ENCODE measurements around the gene CSTB.

Gene CSTB

DNA sequence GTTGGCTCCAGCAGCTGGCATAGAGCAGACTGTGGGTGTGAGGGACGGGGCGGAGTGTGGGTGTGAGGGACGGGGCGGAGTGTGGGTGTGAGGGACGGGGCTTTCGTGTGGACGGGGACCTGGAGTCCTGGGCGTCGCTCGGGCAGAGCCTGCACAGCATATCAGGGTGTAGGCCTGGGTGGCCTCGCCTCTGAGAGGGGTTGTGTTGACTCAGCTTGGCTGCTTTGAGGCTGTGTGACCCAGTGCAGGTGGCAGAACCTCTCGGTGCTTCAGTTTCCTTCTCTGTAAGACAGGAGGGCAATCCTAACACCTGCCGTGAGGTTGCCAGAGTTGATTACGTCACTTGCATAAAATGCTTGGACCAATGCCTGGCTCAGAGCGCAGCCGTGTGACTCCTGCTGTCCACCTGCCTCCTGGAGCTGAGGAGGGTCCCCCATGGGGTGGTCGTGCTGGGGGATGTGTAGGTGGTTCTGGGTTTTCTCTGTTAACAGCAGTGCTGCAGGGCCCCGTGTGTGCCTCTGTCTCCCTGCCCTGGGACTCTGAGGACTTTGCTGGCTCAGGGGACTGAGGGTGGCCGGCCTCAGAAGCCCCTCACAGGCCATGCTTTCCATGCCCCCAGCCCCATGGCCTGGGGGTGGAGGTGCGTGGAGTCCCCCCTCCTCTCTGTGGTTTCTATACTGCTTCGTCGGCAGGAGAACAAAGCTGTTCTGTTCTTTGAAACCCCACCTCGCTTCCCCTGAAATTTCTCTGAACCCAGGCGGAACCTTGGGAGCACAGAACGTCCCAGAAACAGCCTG, 41.8 kb downstream of the CSTB start:
- H3K4me3 ChIP-seq (ENCODE audit: low read length): no peak overlapping the region
- H3K27ac ChIP-seq (ENCODE audit: low read length): no peak overlapping the region
- H3K9me2 ChIP-seq (replicated peaks; ENCODE audit: insufficient read depth, low read length): no peaks in the 10 kb centered on the region
- H3K27me3 ChIP-seq (replicated peaks; ENCODE audit: insufficient read depth, low read length): no peaks in the 10 kb centered on the region
- H3F3A ChIP-seq (ENCODE audit: insufficient read depth, low read length): peaks cover 6% of the 10 kb centered on the region; the same call in 1 of the 2 replicates
- TF ChIP-seq, protein P1, sequence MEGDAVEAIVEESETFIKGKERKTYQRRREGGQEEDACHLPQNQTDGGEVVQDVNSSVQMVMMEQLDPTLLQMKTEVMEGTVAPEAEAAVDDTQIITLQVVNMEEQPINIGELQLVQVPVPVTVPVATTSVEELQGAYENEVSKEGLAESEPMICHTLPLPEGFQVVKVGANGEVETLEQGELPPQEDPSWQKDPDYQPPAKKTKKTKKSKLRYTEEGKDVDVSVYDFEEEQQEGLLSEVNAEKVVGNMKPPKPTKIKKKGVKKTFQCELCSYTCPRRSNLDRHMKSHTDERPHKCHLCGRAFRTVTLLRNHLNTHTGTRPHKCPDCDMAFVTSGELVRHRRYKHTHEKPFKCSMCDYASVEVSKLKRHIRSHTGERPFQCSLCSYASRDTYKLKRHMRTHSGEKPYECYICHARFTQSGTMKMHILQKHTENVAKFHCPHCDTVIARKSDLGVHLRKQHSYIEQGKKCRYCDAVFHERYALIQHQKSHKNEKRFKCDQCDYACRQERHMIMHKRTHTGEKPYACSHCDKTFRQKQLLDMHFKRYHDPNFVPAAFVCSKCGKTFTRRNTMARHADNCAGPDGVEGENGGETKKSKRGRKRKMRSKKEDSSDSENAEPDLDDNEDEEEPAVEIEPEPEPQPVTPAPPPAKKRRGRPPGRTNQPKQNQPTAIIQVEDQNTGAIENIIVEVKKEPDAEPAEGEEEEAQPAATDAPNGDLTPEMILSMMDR (IDR thresholded peaks at IDR 0.05; ENCODE audit: low read length): no peak
- TF ChIP-seq EZH2phosphoT487 (IDR thresholded peaks at IDR 0.05; ENCODE audit: low read length) (no peak), EZH2 (optimal IDR thresholded peaks at IDR 0.05; ENCODE audit: low read depth, low read length) (no peak)
- H3K9me3 ChIP-seq (replicated peaks; ENCODE audit: insufficient read depth, low read length): no peaks in the 10 kb centered on the region
- H4K20me1 ChIP-seq (ENCODE audit: insufficient read depth, low read length): peaks cover 50% of the 10 kb centered on the region
- no peak overlapping the region for H3K4me2 ChIP-seq (ENCODE audit: low read depth, low read length)
- H3K4me1 ChIP-seq (ENCODE audit: low read length): no peaks in the 10 kb centered on the region
- peaks cover 26% of the 10 kb centered on the region for H3K36me3 ChIP-seq (replicated peaks; ENCODE audit: insufficient read depth, low read length)
- H3K9ac ChIP-seq (ENCODE audit: low read length): no peak overlapping the region
- H2AFZ ChIP-seq (ENCODE audit: low read length): no peak overlapping the region
- H3K79me2 ChIP-seq (ENCODE audit: low read length): peaks cover 94% of the 10 kb centered on the region
- no peak for DNase-seq

DNA sequence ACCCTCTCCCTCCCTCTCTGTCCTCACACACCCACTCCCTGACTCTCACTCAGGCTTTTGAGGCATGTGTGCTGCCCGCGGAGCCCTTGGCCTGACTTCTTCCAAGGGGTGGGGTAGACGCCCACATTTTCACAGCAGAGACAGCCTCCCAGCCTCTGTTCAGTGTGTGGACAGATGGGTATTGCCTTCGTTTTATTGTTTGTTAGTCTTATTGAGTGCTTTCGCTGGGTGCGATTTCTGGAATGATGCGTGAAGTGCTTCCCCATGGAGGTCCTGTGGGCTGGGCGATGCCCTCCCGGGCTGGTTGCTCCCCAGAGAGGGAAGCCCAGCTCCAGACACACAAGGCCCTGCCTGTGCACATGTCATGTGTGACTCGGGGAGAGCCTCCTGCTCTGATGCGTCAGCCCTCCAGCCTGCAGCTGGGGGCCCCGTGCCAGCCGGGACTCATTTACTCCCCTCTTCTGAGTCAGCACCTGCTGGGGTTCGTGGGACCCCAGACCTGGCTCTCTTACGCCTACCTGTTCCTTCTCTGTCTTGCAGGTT, 42.5 kb downstream of the CSTB start:
- TF ChIP-seq, protein P1 (IDR thresholded peaks at IDR 0.05; ENCODE audit: low read length): no peak
- TF ChIP-seq EZH2 (optimal IDR thresholded peaks at IDR 0.05; ENCODE audit: low read depth, low read length) (no peak), EZH2phosphoT487 (IDR thresholded peaks at IDR 0.05; ENCODE audit: low read length) (no peak)
- no peak for DNase-seq
- no peaks in the 10 kb centered on the region for H3K27me3 ChIP-seq (replicated peaks; ENCODE audit: insufficient read depth, low read length)
- H3K79me2 ChIP-seq (ENCODE audit: low read length): peaks cover 96% of the 10 kb centered on the region
- H3K4me3 ChIP-seq (ENCODE audit: low read length): no peak overlapping the region
- H4K20me1 ChIP-seq (ENCODE audit: insufficient read depth, low read length): peaks cover 55% of the 10 kb centered on the region
- H3F3A ChIP-seq (ENCODE audit: insufficient read depth, low read length): 0 out of 2 replicates have a peak, but pooled peaks cover 5% of the 10 kb centered on the region
- no peaks in the 10 kb centered on the region for H3K9me2 ChIP-seq (replicated peaks; ENCODE audit: insufficient read depth, low read length)
- H3K4me2 ChIP-seq (ENCODE audit: low read depth, low read length): no peak overlapping the region
- no peaks in the 10 kb centered on the region for H3K9me3 ChIP-seq (replicated peaks; ENCODE audit: insufficient read depth, low read length)
- H3K9ac ChIP-seq (ENCODE audit: low read length): no peak overlapping the region
- H3K36me3 ChIP-seq (replicated peaks; ENCODE audit: insufficient read depth, low read length): peaks cover 26% of the 10 kb centered on the region
- no peaks in the 10 kb centered on the region for H3K4me1 ChIP-seq (ENCODE audit: low read length)
- no peak overlapping the region for H3K27ac ChIP-seq (ENCODE audit: low read length)
- H2AFZ ChIP-seq (ENCODE audit: low read length): no peak overlapping the region

DNA sequence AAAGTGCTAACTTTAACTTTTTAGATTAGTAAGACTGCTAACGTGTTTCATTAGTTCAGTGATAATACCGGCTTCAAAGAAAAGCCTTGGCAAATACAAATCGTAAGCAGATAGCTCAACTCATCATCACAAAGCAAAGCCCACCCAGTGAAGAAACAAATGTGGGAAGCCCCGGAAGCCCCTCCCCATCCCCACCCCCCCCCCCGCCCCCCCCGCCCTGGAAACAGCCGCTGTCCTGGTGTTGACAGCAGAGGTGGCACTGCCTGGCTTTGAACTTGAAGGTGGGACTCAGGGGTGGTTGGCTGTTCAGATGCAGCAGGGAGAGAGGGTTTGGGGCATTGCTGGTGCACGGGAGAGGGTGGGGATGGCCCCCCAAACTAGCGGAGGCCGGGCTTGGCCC, 43.0 kb downstream of the CSTB start:
- H3K4me1 ChIP-seq (ENCODE audit: low read length): no peaks in the 10 kb centered on the region
- no peak for DNase-seq
- H3K27me3 ChIP-seq (replicated peaks; ENCODE audit: insufficient read depth, low read length): no peaks in the 10 kb centered on the region
- peaks cover 25% of the 10 kb centered on the region for H3K36me3 ChIP-seq (replicated peaks; ENCODE audit: insufficient read depth, low read length)
- H3K9me3 ChIP-seq (replicated peaks; ENCODE audit: insufficient read depth, low read length): no peaks in the 10 kb centered on the region
- peaks cover 56% of the 10 kb centered on the region for H4K20me1 ChIP-seq (ENCODE audit: insufficient read depth, low read length)
- TF ChIP-seq EZH2 (optimal IDR thresholded peaks at IDR 0.05; ENCODE audit: low read depth, low read length) (no peak), EZH2phosphoT487 (IDR thresholded peaks at IDR 0.05; ENCODE audit: low read length) (no peak)
- TF ChIP-seq, protein P1 (IDR thresholded peaks at IDR 0.05; ENCODE audit: low read length): no peak
- no peak overlapping the region for H2AFZ ChIP-seq (ENCODE audit: low read length)
- no peak overlapping the region for H3K4me3 ChIP-seq (ENCODE audit: low read length)
- H3K4me2 ChIP-seq (ENCODE audit: low read depth, low read length): no peak overlapping the region
- H3K9me2 ChIP-seq (replicated peaks; ENCODE audit: insufficient read depth, low read length): no peaks in the 10 kb centered on the region
- H3K9ac ChIP-seq (ENCODE audit: low read length): no peak overlapping the region
- H3F3A ChIP-seq (ENCODE audit: insufficient read depth, low read length): 0 out of 2 replicates have a peak, but pooled peaks cover 5% of the 10 kb centered on the region
- no peak overlapping the region for H3K27ac ChIP-seq (ENCODE audit: low read length)
- H3K79me2 ChIP-seq (ENCODE audit: low read length): peaks cover 99% of the 10 kb centered on the region

All from MM.1S (cell line).